NOMO-1 (cell line): ENCODE data around the gene KLK3.
A peak's percentile ranks its signal among the peaks of the same experiment; 100 is the strongest.

Experiments
- DNase-seq, 2 experiments: peaks; one replicate each; lab custom pipeline; 2025; ENCODE audit not compliant: unreplicated experiment in 2 of 2; lab: John Stamatoyannopoulos, UW

Gene KLK3

DNA sequence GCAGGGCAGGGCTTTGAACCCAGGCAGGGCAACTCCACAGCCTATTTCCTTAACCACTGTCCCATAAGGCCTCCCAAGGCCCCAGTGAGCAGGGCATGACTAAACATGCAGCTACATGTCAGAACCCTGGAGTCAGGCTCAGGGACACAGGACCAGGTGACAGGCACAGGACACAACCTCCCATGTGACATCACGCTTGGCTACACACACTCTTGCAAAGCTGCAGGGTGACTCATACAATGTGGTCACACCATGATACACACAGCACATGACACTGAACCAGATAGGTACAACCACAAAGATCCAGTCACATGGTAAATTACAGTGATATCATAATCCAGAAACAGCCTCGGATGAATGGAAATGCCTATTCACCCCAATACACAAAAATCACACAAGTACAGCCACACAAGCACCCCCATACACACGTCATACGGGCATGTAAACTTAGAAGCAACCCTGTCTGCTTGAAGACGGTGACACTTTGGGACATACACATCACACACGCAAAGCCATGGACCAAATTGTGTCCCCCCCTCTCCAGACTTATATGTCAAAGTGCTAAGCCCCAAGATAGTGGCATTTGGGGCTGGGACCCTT is 42.0 kb downstream of the KLK3 start:
- DNase-seq, result no peak

DNA sequence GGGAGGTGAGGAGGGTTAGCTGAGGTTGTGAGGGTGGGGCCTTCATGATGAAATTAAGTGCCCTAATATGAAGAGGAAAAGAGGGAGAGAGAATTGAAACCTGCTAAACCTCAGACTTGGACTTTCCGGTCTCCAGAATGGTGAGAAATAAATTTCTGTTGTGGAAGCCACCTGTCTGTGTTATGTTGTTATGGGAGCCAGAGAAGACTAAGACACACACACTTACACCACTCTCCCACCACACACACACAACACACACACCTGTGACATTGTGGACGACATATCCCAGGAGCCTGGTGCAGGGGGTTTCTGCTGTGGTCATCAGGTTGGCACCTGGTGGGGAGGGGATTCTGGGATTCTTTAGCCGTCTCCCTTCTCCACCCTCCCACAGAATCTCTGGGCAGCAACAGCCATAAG is 42.5 kb downstream of the KLK3 start:
- no peak for DNase-seq

DNA sequence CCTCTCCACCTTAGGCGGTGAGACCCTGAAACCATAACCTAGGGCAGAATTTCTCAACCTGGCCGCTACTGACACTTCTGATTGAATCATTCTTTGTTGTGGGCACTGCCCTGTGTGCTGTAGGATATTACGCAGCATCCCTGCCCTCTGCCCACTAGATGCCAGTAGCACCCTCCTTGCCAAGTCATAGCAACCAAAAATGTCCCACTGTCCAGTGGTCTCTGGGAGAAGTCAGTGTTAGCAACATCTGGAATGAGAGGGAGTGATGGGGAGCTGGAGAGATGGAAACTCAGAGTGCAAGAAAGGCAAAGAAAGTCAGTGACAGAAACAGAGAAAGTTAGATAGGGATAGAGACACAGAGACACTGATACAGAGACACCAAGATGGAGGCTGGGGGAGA is 42.9 kb downstream of the KLK3 start:
- no peak for DNase-seq

- no peak for DNase-seq
Observed at GRCh38 chr19:50898018-50898417, 43.3 kb downstream of the KLK3 start.

DNA sequence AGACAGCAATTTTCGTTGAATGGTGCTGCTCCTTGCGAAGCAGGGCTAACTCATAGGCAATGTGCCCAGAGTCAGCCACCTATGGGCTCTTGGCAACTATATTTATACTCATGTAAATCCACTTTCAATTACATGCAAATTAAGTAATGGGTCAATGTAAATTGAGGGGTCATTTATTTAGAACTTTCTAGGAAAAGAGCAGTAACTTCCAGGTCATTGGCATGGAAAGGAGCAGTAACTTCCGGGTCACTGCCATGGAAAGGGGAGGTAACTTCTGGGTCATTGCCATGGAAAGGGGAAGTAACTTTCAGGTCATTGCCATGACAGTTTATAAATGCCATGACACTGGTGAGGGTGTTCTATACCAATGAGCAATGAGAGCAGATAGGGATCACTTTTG is 44.9 kb downstream of the KLK3 start:
- no peak for DNase-seq

GRCh38 chr19:50902640-50903039 is 47.9 kb downstream of the KLK3 start:
- DNase-seq, result no peak

DNA sequence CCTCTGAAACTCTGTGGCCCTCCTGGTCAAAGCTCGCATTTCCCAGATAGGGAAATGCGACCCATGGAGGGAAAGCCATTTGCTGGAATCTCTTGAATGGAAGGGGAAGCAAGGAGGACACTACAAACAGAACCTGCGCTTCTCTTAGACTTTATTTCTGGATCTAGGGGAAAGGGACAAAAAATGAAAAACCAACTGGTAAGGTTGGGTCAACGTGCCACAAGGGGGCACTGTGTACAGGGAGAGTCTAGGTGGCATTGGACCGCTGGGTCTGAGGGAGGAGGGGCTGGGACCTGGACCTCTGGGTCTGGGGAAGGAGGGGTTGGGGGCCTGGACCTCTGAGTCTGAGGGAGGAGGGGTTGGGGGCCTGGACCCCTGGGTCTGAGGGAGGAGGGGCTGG is 51.5 kb downstream of the KLK3 start:
- DNase-seq, result peak in 1 of 2 experiments; percentile 32

- DNase-seq, result no peak
Observed at GRCh38 chr19:50908336-50908735, 53.6 kb downstream of the KLK3 start.

GRCh38 chr19:50909240-50910070 is 54.7 kb downstream of the KLK3 start:
- DNase-seq, result no peak
